Mesenchymal stem cell (in vitro differentiated cells and primary cell): ENCODE results near the gene BOLA1.

ENCODE experiments used
- DNase-seq: peaks from one replicate; pipeline ENCODE4 v3.0.0-alpha.2; 2013
- H2AFZ ChIP-seq: one replicate; pipeline ENCODE4 v1.6.1; 2013; ENCODE audit warnings: low read depth, mild to moderate bottlenecking, control low read depth, inconsistent platforms, low read length, moderate library complexity
- H2AK5ac ChIP-seq: 2 replicates; pipeline ENCODE4 v1.6.1; 2013; ENCODE audit warnings: low read length, moderate library complexity, mild to moderate bottlenecking, inconsistent platforms; ENCODE audit not compliant: severe bottlenecking
- H2BK120ac ChIP-seq: one replicate; pipeline ENCODE4 v1.6.1; 2013; ENCODE audit warnings: low read depth, mild to moderate bottlenecking, inconsistent platforms, low read length, moderate library complexity
- H2BK12ac ChIP-seq, 2 experiments: one replicate each; pipeline ENCODE4 v1.6.1; 2013; ENCODE audit warnings: inconsistent platforms in 2 of 2, low read length in 2 of 2, mild to moderate bottlenecking in 2 of 2, moderate library complexity in 2 of 2, control low read depth in 1 of 2
- H2BK15ac ChIP-seq: one replicate; pipeline ENCODE4 v1.6.1; 2013; ENCODE audit warnings: mild to moderate bottlenecking, low read depth, inconsistent platforms; ENCODE audit not compliant: poor library complexity, severe bottlenecking
- H2BK5ac ChIP-seq: 2 replicates; pipeline ENCODE4 v1.6.1; 2013; ENCODE audit warnings: low read depth, mild to moderate bottlenecking, low read length, control low read depth, inconsistent platforms; ENCODE audit not compliant: poor library complexity, severe bottlenecking
- H3K14ac ChIP-seq, 2 experiments: one replicate each; pipeline ENCODE4 v1.6.1; 2013; ENCODE audit warnings: inconsistent platforms in 2 of 2, low read length in 2 of 2, control low read depth in 1 of 2, mild to moderate bottlenecking in 1 of 2, moderate library complexity in 1 of 2
- H3K18ac ChIP-seq, 2 experiments: one replicate each; pipeline ENCODE4 v1.6.1; 2013; ENCODE audit warnings: inconsistent platforms in 2 of 2, low read length in 2 of 2, control low read depth in 1 of 2, low read depth in 1 of 2, mild to moderate bottlenecking in 1 of 2
- H3K23ac ChIP-seq, 2 experiments: one replicate each; pipeline ENCODE4 v1.6.1; 2013; ENCODE audit warnings: inconsistent platforms in 2 of 2, low read length in 2 of 2, mild to moderate bottlenecking in 2 of 2, moderate library complexity in 2 of 2, control low read depth in 1 of 2
- H3K27ac ChIP-seq: 2 replicates; pipeline ENCODE4 v1.5.1; 2013; ENCODE audit warnings: mild to moderate bottlenecking, moderate library complexity, low read length, control low read depth, inconsistent platforms; ENCODE audit not compliant: poor library complexity, severe bottlenecking
- H3K27me3 ChIP-seq, 2 experiments: 2 replicates each; pipeline versions ENCODE4 v1.6.1 to v1.7.0; 2013; ENCODE audit warnings: low read length in 2 of 2, mild to moderate bottlenecking in 2 of 2, moderate library complexity in 2 of 2, control low read depth in 1 of 2, inconsistent platforms in 1 of 2; ENCODE audit not compliant: control insufficient read depth in 1 of 2, insufficient read depth in 1 of 2
- H3K36me3 ChIP-seq, 2 experiments: 2 replicates each; pipeline versions ENCODE4 v1.6.1 to v1.7.0; 2013; ENCODE audit warnings: low read length in 2 of 2, control low read depth in 1 of 2, inconsistent platforms in 1 of 2, low read depth in 1 of 2, mild to moderate bottlenecking in 1 of 2; ENCODE audit not compliant: insufficient read depth in 2 of 2, control insufficient read depth in 1 of 2
- H3K4ac ChIP-seq, 2 experiments: one replicate each; pipeline ENCODE4 v1.6.1; 2013; ENCODE audit warnings: inconsistent platforms in 2 of 2, low read length in 2 of 2, mild to moderate bottlenecking in 2 of 2, moderate library complexity in 2 of 2, control low read depth in 1 of 2, low read depth in 1 of 2
- H3K4me1 ChIP-seq: 2 replicates; pipeline ENCODE4 v1.6.1; 2013; ENCODE audit warnings: low read depth, low read length, control low read depth; ENCODE audit not compliant: control insufficient read depth, insufficient read depth
- H3K4me2 ChIP-seq: 2 replicates; pipeline ENCODE4 v1.6.1; 2013; ENCODE audit warnings: low read length, mild to moderate bottlenecking, inconsistent platforms; ENCODE audit not compliant: poor library complexity, severe bottlenecking
- H3K4me3 ChIP-seq, 2 experiments: 2 replicates each; pipeline versions ENCODE4 v1.5.1 to v1.7.0; 2013; ENCODE audit warnings: low read length in 2 of 2, mild to moderate bottlenecking in 2 of 2, control low read depth in 1 of 2, low read depth in 1 of 2; ENCODE audit not compliant: insufficient read depth in 1 of 2
- H3K79me1 ChIP-seq: replicated peaks from 2 replicates; pipeline ENCODE4 v1.6.1; 2013; ENCODE audit warnings: mild to moderate bottlenecking, control low read depth, low read length, inconsistent platforms; ENCODE audit not compliant: poor library complexity, severe bottlenecking
- H3K9ac ChIP-seq: 2 replicates; pipeline ENCODE4 v1.7.0; 2013; ENCODE audit warnings: mild to moderate bottlenecking, low read length, moderate library complexity
- H3K9me3 ChIP-seq: 2 replicates; pipeline ENCODE4 v1.7.0; 2013; ENCODE audit warnings: mild to moderate bottlenecking, low read length; ENCODE audit not compliant: control insufficient read depth
- H4K8ac ChIP-seq: one replicate; pipeline ENCODE4 v1.6.1; 2013; ENCODE audit warnings: inconsistent platforms, mild to moderate bottlenecking, low read length, moderate library complexity
- H4K91ac ChIP-seq: one replicate; pipeline ENCODE4 v1.6.1; 2013; ENCODE audit warnings: mild to moderate bottlenecking, low read length, inconsistent platforms
- WGBS: methylation state at CpG from one replicate; pipeline ENCODE4 v1.1.7; 2013; ENCODE audit warnings: mixed read lengths; 5-methylcytosine and 5-hydroxymethylcytosine counted together

BOLA1 gene

DNA sequence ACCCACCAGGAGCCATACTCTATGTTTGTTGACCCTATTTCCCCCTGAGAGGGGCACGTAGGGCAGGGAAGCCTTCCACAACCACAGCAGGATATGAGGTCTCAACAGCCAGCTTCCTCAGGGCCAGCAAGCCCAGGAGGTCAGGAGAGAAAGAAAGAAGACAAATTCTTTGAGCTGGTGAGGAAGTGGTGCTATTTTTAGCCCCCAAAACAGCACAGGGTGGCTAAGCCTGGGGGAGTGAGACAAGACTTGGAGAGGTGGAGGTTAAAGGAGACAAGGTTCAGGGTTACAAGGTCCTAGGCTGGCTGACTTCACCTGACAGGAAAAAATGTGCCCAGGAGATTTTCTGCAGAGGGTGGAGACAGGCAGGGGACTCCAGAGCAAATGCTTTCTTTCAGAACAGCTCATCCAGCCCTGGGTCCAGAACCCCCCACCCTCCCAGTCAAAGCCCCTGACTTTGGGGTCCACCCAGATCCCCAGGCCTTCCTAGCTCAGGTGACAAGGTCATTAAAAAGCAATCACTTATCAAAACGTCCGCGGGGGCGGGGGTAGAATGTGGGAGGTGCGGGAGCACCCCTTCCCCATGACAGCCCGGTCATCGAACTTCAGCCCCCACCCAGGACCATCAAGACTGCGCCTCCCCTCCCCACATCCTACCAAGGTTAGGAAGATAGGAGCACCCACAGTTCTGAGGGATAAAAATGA lies 17.0 kb downstream of the BOLA1 start:
- H3K9me3 ChIP-seq: no peaks in the 10 kb centered on the region
- H4K91ac ChIP-seq: peak overlapping the region; percentile 22
- peak overlapping the region; percentile 56 for H4K8ac ChIP-seq
- peaks cover 12% of the 10 kb centered on the region for H3K79me1 ChIP-seq
- H3K4me2 ChIP-seq: peak overlapping the region; percentile 96
- H3K14ac ChIP-seq: peak overlapping the region in 1 of 2 experiments; percentile 92
- H3K4me3 ChIP-seq: peak overlapping the region; percentile 72 to 85
- H3K27ac ChIP-seq: no peak overlapping the region
- peaks cover 5 to 17% of the 10 kb centered on the region in 2 experiments for H3K36me3 ChIP-seq
- H3K23ac ChIP-seq: peak overlapping the region; percentile 7 to 60
- H3K4ac ChIP-seq: no peak overlapping the region
- 44% methylated on average over 6 of the region's 9 CpGs for WGBS
- H2BK120ac ChIP-seq: peak overlapping the region; percentile 39
- H2BK5ac ChIP-seq: no peak overlapping the region
- peak overlapping the region in 1 of 2 experiments; percentile 14 for H3K18ac ChIP-seq
- H2BK12ac ChIP-seq: no peak overlapping the region
- no peak overlapping the region for H3K9ac ChIP-seq
- H2AFZ ChIP-seq: no peak overlapping the region
- no peaks in the 10 kb centered on the region for H3K27me3 ChIP-seq
- no peak for DNase-seq
- H2BK15ac ChIP-seq: no peak overlapping the region
- no peak overlapping the region for H2AK5ac ChIP-seq
- peaks cover 18% of the 10 kb centered on the region for H3K4me1 ChIP-seq

DNA sequence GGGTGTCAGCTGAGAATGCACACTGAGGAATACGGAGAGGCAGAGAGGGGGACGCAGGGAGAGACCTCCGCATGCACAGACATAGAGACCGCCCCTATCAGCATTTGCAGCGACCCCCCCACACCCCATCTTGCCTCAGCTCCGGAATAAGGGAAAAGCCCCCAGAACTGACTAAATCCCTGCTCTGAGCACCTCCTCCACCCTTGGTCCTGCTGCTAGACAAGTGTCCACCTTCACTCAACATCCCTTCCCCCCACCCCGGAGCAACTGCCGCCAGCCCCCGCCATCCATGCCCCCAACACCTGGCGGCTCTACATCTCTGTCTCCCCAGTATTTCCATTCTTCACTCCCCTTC lies 17.5 kb downstream of the BOLA1 start:
- Histone ChIP-seq H2BK15ac (no peak overlapping the region), H4K91ac (peak overlapping the region; percentile 22), H3K14ac (peak overlapping the region in 1 of 2 experiments; percentile 92), H3K36me3 (peaks cover 6 to 12% of the 10 kb centered on the region in 2 experiments), H4K8ac (no peak overlapping the region), H2AFZ (no peak overlapping the region), H2BK12ac (no peak overlapping the region), H3K4ac (no peak overlapping the region), H2AK5ac (no peak overlapping the region), H3K9ac (no peak overlapping the region), H3K23ac (peak overlapping the region; percentile 7 to 60), H3K79me1 (peaks cover 12% of the 10 kb centered on the region), H3K27me3 (no peaks in the 10 kb centered on the region), H3K27ac (no peak overlapping the region), H3K4me1 (peaks cover 18% of the 10 kb centered on the region), H2BK120ac (no peak overlapping the region), H3K9me3 (no peaks in the 10 kb centered on the region), H3K4me3 (peak overlapping the region; percentile 72 to 85), H2BK5ac (no peak overlapping the region), H3K18ac (peak overlapping the region in 1 of 2 experiments; percentile 14), H3K4me2 (peak overlapping the region; percentile 96)
- DNase-seq: no peak
- WGBS: 9% methylated on average over 10 of the region's 10 CpGs

DNA sequence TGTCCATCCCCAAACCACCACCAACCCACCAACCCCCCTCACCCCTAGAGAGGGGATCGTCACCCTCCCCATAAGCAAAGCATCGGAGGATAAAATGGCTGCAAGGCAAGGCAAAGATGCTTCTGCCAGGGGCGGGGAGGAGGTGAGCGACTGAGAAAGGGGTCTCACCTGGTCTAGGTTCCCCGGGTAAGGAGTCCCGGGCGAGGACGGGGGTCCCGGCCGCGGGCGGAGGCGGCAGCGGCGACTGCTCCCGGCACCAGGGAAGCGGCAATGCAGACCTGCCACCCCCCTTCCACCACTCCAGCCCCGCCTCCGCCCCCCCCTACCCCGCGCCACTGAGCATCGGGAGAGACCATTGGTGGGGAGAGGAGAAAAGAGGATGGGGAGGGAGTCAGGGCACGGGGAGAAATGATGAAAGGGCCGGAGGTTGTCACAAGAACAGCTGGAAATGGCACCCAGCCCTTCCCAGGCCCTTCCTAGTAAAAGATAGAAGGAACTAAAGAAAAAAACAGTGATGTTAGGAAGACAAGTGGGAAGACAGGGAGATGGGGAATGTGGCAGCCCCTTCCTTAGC lies 18.3 kb downstream of the BOLA1 start, which contains the start of gene SV2A:
TSS of gene SV2A (minus strand) at position 274 of the 574 bp plus-strand sequence. CDS start 4,004 bp downstream, outside the sequence.
- DNase-seq: peak; percentile 84

DNA sequence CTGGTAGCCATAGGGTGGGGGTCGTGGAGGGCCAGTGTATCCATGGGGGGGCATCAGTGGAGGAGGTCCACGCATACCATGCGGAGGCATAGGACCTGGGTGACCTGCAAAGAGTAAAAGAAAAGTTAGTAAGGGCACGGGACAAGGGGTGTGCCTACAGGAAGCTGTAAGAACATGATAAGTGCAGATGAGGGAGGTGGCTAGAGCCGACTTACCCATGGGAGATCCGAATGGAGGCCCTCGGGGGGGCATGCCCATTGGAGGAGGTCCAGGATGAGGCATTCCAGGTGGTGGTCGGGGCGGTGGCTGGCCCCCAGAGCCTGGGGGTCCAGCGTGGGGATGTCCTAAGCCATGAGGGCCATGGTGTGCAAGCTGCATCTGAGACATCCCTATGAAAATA lies 24.3 kb downstream of the BOLA1 start:
- H3K4me2 ChIP-seq: no peak overlapping the region
- no peak overlapping the region for H3K23ac ChIP-seq
- H3K27ac ChIP-seq: no peak overlapping the region
- no peak overlapping the region for H2AFZ ChIP-seq
- no peak overlapping the region for H2BK5ac ChIP-seq
- WGBS: over 99% methylated on average over 10 of the region's 10 CpGs
- no peak overlapping the region for H2BK12ac ChIP-seq
- no peak for DNase-seq
- no peak overlapping the region for H2BK15ac ChIP-seq
- peaks cover 17% of the 10 kb centered on the region for H3K79me1 ChIP-seq
- H3K18ac ChIP-seq: no peak overlapping the region
- H3K4me1 ChIP-seq: peaks cover 9% of the 10 kb centered on the region
- no peaks in the 10 kb centered on the region for H3K9me3 ChIP-seq
- H2AK5ac ChIP-seq: no peak overlapping the region
- no peak overlapping the region for H4K8ac ChIP-seq
- no peak overlapping the region for H3K14ac ChIP-seq
- H2BK120ac ChIP-seq: no peak overlapping the region
- H3K9ac ChIP-seq: no peak overlapping the region
- H3K4ac ChIP-seq: no peak overlapping the region
- H4K91ac ChIP-seq: no peak overlapping the region
- no peaks in the 10 kb centered on the region for H3K27me3 ChIP-seq
- peaks cover 24 to 56% of the 10 kb centered on the region in 2 experiments for H3K36me3 ChIP-seq
- H3K4me3 ChIP-seq: no peak overlapping the region

More for the DNA sequence above, 18.3 kb downstream of the BOLA1 start, which contains the start of gene SV2A:
- peak within 1 kb of the TSS; percentile 62 for H4K91ac ChIP-seq
- 0% methylated on average over 4 of the region's 24 CpGs for WGBS
- peaks cover 12% of the 10 kb centered on the region for H3K79me1 ChIP-seq
- H3K23ac ChIP-seq: peak within 1 kb of the TSS; percentile 7 to 60
- peaks cover 11 to 14% of the 10 kb centered on the region in 2 experiments for H3K36me3 ChIP-seq
- peak within 1 kb of the TSS; percentile 96 for H3K4me2 ChIP-seq
- H3K4me1 ChIP-seq: peaks cover 18% of the 10 kb centered on the region
- no peaks in the 10 kb centered on the region for H3K9me3 ChIP-seq
- peak within 1 kb of the TSS; percentile 78 for H2BK15ac ChIP-seq
- peak within 1 kb of the TSS in 1 of 2 experiments; percentile 79 for H3K4ac ChIP-seq
- H2BK12ac ChIP-seq: peak within 1 kb of the TSS in 1 of 2 experiments; percentile 81
- H2BK5ac ChIP-seq: no peak within 1 kb of the TSS
- peak within 1 kb of the TSS; percentile 87 to 93 for H3K18ac ChIP-seq
- H3K14ac ChIP-seq: peak within 1 kb of the TSS in 1 of 2 experiments; percentile 96
- H3K27me3 ChIP-seq: no peaks in the 10 kb centered on the region
- peak within 1 kb of the TSS; percentile 42 for H2BK120ac ChIP-seq
- no peak within 1 kb of the TSS for H2AK5ac ChIP-seq
- peak within 1 kb of the TSS; percentile 72 to 85 for H3K4me3 ChIP-seq
- H2AFZ ChIP-seq: peak within 1 kb of the TSS; percentile 84
- no peak within 1 kb of the TSS for H3K27ac ChIP-seq
- peak within 1 kb of the TSS; percentile 84 for H3K9ac ChIP-seq
- H4K8ac ChIP-seq: peak within 1 kb of the TSS; percentile 93
